Suprapubic skin (tissue), 4 donors: ENCODE data around the gene NAA10. TPM values are rescaled to one million over a fixed set of nuclear protein-coding genes. Genes with fewer than 3 reads are reported as not detected.

Experiments used
- DNase-seq, 2 donors: peaks; one replicate each; pipeline ENCODE4 v3.0.0-alpha.2; 2019; ENCODE audit warnings: low spot score in 2 of 2
- H3K27ac ChIP-seq: fragments of 200-600 bp; sonication (generic); one replicate; pipeline ENCODE4 v1.5.1; 2019
- H3K27me3 ChIP-seq: fragments of 200-600 bp; sonication (generic); one replicate; pipeline ENCODE4 v1.5.1; 2019
- H3K36me3 ChIP-seq: fragments of 200-600 bp; sonication (generic); one replicate; pipeline ENCODE4 v1.5.1; 2019
- H3K4me1 ChIP-seq: fragments of 200-600 bp; sonication (generic); one replicate; pipeline ENCODE4 v1.5.1; 2019
- H3K4me3 ChIP-seq: fragments of 200-600 bp; sonication (generic); one replicate; pipeline ENCODE4 v1.5.1; 2019; ENCODE audit warnings: mild to moderate bottlenecking
- H3K9me3 ChIP-seq: fragments of 200-600 bp; sonication (generic); one replicate; pipeline ENCODE4 v1.5.1; 2019
- CTCF ChIP-seq, 2 donors: fragments of 200-600 bp in 1 of 2; fragments of 450-650 bp in 1 of 2; sonication (generic) in 1 of 2; IDR thresholded peaks; one replicate each; pipeline ENCODE4 v1.5.1; 2016 to 2019; ENCODE audit warnings: antibody characterized with exemption in 2 of 2, mild to moderate bottlenecking in 1 of 2, moderate library complexity in 1 of 2
- EP300 ChIP-seq: sonication (generic); formaldehyde crosslinking; IDR thresholded peaks from one replicate; pipeline ENCODE4 v1.6.1; 2017; ENCODE audit warnings: antibody characterized with exemption
- POLR2A ChIP-seq, 2 donors: fragments of 450-650 bp; IDR thresholded peaks; one replicate each; pipeline ENCODE4 v1.6.1; 2017; ENCODE audit warnings: antibody characterized with exemption in 2 of 2, mild to moderate bottlenecking in 2 of 2, moderate library complexity in 2 of 2
- POLR2AphosphoS5 ChIP-seq, 3 donors: sonication (generic); formaldehyde crosslinking; IDR thresholded peaks; one replicate each; pipeline ENCODE4 v1.6.1; 2017; ENCODE audit warnings: antibody characterized with exemption in 3 of 3
- WGBS: methylation state at CpG from one replicate; pipeline ENCODE4 v1.1.5; 2018; 5-methylcytosine and 5-hydroxymethylcytosine counted together
- total RNA-seq, 4 donors: library from RNA; depleted of rRNA; stranded (reverse); fragments of >200 nt; gene quantifications; one replicate each; pipeline ENCODE4 v1.1.0, GENCODE V29; 2016

NAA10 gene
- total RNA-seq, 4 donors from 2014 or later, result 58.5 to 97.2 (median 73.0) TPM

GRCh38 chrX:153913701-153914100, 21.1 kb downstream of the NAA10 start:
- Histone ChIP-seq H3K27ac (no peak overlapping the region), H3K4me3 (no peak overlapping the region), H3K27me3 (no peaks in the 10 kb centered on the region), H3K4me1 (no peaks in the 10 kb centered on the region), H3K36me3 (no peaks in the 10 kb centered on the region), H3K9me3 (no peaks in the 10 kb centered on the region)
- DNase-seq, result no peak
- WGBS, result 87% methylated on average over 8 of the region's 17 CpGs
- no peak for TF ChIP-seq POLR2A (IDR thresholded peaks at IDR 0.05)
- no peak for TF ChIP-seq EP300
- TF ChIP-seq POLR2AphosphoS5 (IDR thresholded peaks at IDR 0.05), result no peak
- no peak for TF ChIP-seq CTCF (IDR thresholded peaks at IDR 0.05)

GRCh38 chrX:153913211-153913610, 21.6 kb downstream of the NAA10 start:
- no peak for DNase-seq
- Histone ChIP-seq H3K4me1 (no peaks in the 10 kb centered on the region), H3K9me3 (no peaks in the 10 kb centered on the region), H3K36me3 (no peaks in the 10 kb centered on the region), H3K27ac (no peak overlapping the region), H3K4me3 (no peak overlapping the region), H3K27me3 (no peaks in the 10 kb centered on the region)
- TF ChIP-seq EP300 (no peak), POLR2A (IDR thresholded peaks at IDR 0.05) (no peak), CTCF (IDR thresholded peaks at IDR 0.05) (no peak), POLR2AphosphoS5 (IDR thresholded peaks at IDR 0.05) (no peak)
- 85% methylated on average over 12 of the region's 17 CpGs for WGBS

GRCh38 chrX:153911798-153912197, 23.0 kb downstream of the NAA10 start:
- TF ChIP-seq CTCF (IDR thresholded peaks at IDR 0.05) (no peak), POLR2A (IDR thresholded peaks at IDR 0.05) (no peak), EP300 (no peak), POLR2AphosphoS5 (IDR thresholded peaks at IDR 0.05) (no peak)
- no peak for DNase-seq
- Histone ChIP-seq H3K9me3 (no peaks in the 10 kb centered on the region), H3K4me3 (no peak overlapping the region), H3K27ac (no peak overlapping the region), H3K4me1 (no peaks in the 10 kb centered on the region), H3K27me3 (no peaks in the 10 kb centered on the region), H3K36me3 (no peaks in the 10 kb centered on the region)
- 80% methylated on average over 6 of the region's 6 CpGs for WGBS

- Histone ChIP-seq H3K36me3 (no peaks in the 10 kb centered on the region), H3K4me1 (no peaks in the 10 kb centered on the region), H3K27me3 (no peaks in the 10 kb centered on the region), H3K27ac (no peak overlapping the region), H3K9me3 (no peaks in the 10 kb centered on the region), H3K4me3 (no peak overlapping the region)
- no peak for TF ChIP-seq EP300
- no peak for TF ChIP-seq POLR2AphosphoS5 (IDR thresholded peaks at IDR 0.05)
- TF ChIP-seq CTCF (IDR thresholded peaks at IDR 0.05), result no peak
- TF ChIP-seq POLR2A (IDR thresholded peaks at IDR 0.05), result no peak
- no peak for DNase-seq
- no CpG with 5 or more reads among the region's 22 CpGs for WGBS
Measured at GRCh38 chrX:153910446-153910845, 24.4 kb downstream of the NAA10 start.

- no peak for DNase-seq
- Histone ChIP-seq H3K4me3 (no peak overlapping the region), H3K27me3 (no peaks in the 10 kb centered on the region), H3K36me3 (no peaks in the 10 kb centered on the region), H3K27ac (no peak overlapping the region), H3K9me3 (no peaks in the 10 kb centered on the region), H3K4me1 (no peaks in the 10 kb centered on the region)
- TF ChIP-seq POLR2AphosphoS5 (IDR thresholded peaks at IDR 0.05) (no peak), CTCF (IDR thresholded peaks at IDR 0.05) (no peak), POLR2A (IDR thresholded peaks at IDR 0.05) (no peak), EP300 (no peak)
- 80% methylated on average over 5 of the region's 25 CpGs for whole genome bisulfite sequencing
Measured at GRCh38 chrX:153909980-153910360, 24.9 kb downstream of the NAA10 start.
